GM12878 (cell line): ENCODE data around the gene PPARA. TPM values are rescaled to one million over a fixed set of nuclear protein-coding genes. Genes with fewer than 3 reads are reported as not detected.

ENCODE experiments used
- BCL11A ChIP-seq: IDR thresholded peaks from 2 replicates; pipeline ENCODE4 v1.6.1; 2011; ENCODE audit warnings: low read depth, low read length
- BMI1 ChIP-seq: fragments of 450-650 bp; IDR thresholded peaks from 2 replicates; pipeline ENCODE4 v1.6.1; 2016; ENCODE audit warnings: mild to moderate bottlenecking, moderate library complexity, borderline replicate concordance
- CEBPB ChIP-seq, 2 experiments: fragments of 150-350 bp in 1 of 2; IDR thresholded peaks; 2 replicates each; pipeline ENCODE4 v1.6.1; 2012 to 2014; ENCODE audit warnings: low read depth in 2 of 2, low read length in 2 of 2, borderline replicate concordance in 1 of 2, inconsistent platforms in 1 of 2
- CHD2 ChIP-seq: IDR thresholded peaks from 2 replicates; pipeline ENCODE4 v1.6.1; 2011; ENCODE audit warnings: low read depth, low read length, improper control_type of control experiment, borderline replicate concordance
- CHD4 ChIP-seq: fragments of 200-600 bp; sonication (generic); IDR thresholded peaks from 2 replicates; pipeline ENCODE4 v1.6.1; 2016; ENCODE audit warnings: mild to moderate bottlenecking
- CREB1 ChIP-seq: IDR thresholded peaks from 2 replicates; pipeline ENCODE4 v1.6.1; 2012; ENCODE audit warnings: low read depth, mild to moderate bottlenecking, inconsistent platforms
- CREM ChIP-seq: IDR thresholded peaks from 2 replicates; pipeline ENCODE4 v1.6.1; 2014; ENCODE audit warnings: antibody characterized with exemption, low read depth
- CTCF ChIP-seq, 3 experiments: IDR thresholded peaks in 2 of 3; conservative IDR thresholded peaks in 1 of 3; 2 replicates each; pipeline ENCODE4 v1.5.1; 2011; ENCODE audit warnings: low read depth in 3 of 3, low read length in 3 of 3, mild to moderate bottlenecking in 3 of 3, control low read depth in 2 of 3, moderate library complexity in 2 of 3, inconsistent platforms in 1 of 3, mixed read lengths in 1 of 3; ENCODE audit not compliant: control insufficient read depth in 2 of 3, insufficient read depth in 1 of 3; ENCODE audit errors: extremely low read depth in 1 of 3
- E2F4 ChIP-seq: IDR thresholded peaks from 2 replicates; pipeline ENCODE4 v1.6.1; 2012; ENCODE audit warnings: low read depth, low read length, improper control_type of control experiment
- E2F8 ChIP-seq: fragments of 450-650 bp; IDR thresholded peaks from 2 replicates; pipeline ENCODE4 v1.6.1; 2018; ENCODE audit warnings: mild to moderate bottlenecking, low read depth, moderate library complexity; ENCODE audit not compliant: partially characterized antibody
- HDAC6 ChIP-seq: fragments of 200-600 bp; sonication (generic); IDR thresholded peaks from one replicate; pipeline ENCODE4 v1.8.0; 2017; ENCODE audit warnings: antibody characterized with exemption; ENCODE audit not compliant: unreplicated experiment
- KAT2A ChIP-seq: conservative IDR thresholded peaks from 2 replicates; pipeline ENCODE4 v1.6.1; 2011; ENCODE audit warnings: low read depth, low read length; ENCODE audit not compliant: control insufficient read depth
- KLF5 ChIP-seq: fragments of 450-650 bp; IDR thresholded peaks from 2 replicates; pipeline ENCODE4 v1.6.1; 2014; ENCODE audit warnings: mild to moderate bottlenecking; ENCODE audit not compliant: partially characterized antibody
- LARP7 ChIP-seq: fragments of 450-650 bp; IDR thresholded peaks from 2 replicates; pipeline ENCODE4 v1.6.1; 2017; ENCODE audit warnings: mild to moderate bottlenecking
- MTA2 ChIP-seq: fragments of 450-650 bp; IDR thresholded peaks from 2 replicates; pipeline ENCODE4 v1.6.1; 2016; ENCODE audit warnings: low read depth, mild to moderate bottlenecking, moderate library complexity
- MYB ChIP-seq: fragments of 150-350 bp; IDR thresholded peaks from 2 replicates; pipeline ENCODE4 v1.6.1; 2014; ENCODE audit warnings: mild to moderate bottlenecking, low read depth, low read length, borderline replicate concordance
- NFYA ChIP-seq: IDR thresholded peaks from 2 replicates; pipeline ENCODE4 v1.6.1; 2011; ENCODE audit warnings: low read depth, mild to moderate bottlenecking, low read length, improper control_type of control experiment, borderline replicate concordance
- NR2C2 ChIP-seq: IDR thresholded peaks from 2 replicates; pipeline ENCODE4 v1.6.1; 2011; ENCODE audit warnings: borderline replicate concordance, low read depth; ENCODE audit not compliant: control insufficient read depth, insufficient read length
- RCOR1 ChIP-seq: conservative IDR thresholded peaks from 2 replicates; pipeline ENCODE4 v1.6.1; 2012; ENCODE audit warnings: low read depth, low read length, improper control_type of control experiment
- RELA ChIP-seq: fragments of 450-650 bp; IDR thresholded peaks from 2 replicates; pipeline ENCODE4 v1.8.0; 2014; ENCODE audit warnings: borderline replicate concordance; ENCODE audit not compliant: partially characterized antibody
- RUNX3 ChIP-seq: IDR thresholded peaks from 2 replicates; pipeline ENCODE4 v1.6.1; 2012; ENCODE audit warnings: low read length, inconsistent platforms
- STAT1 ChIP-seq: fragments of 450-650 bp; conservative IDR thresholded peaks from 2 replicates; pipeline ENCODE4 v1.6.1; 2014; ENCODE audit warnings: antibody characterized with exemption, mild to moderate bottlenecking
- TARDBP ChIP-seq: IDR thresholded peaks from 2 replicates; pipeline ENCODE4 v1.6.1; 2016; ENCODE audit warnings: borderline replicate concordance
- TCF12 ChIP-seq: IDR thresholded peaks from 2 replicates; pipeline ENCODE4 v1.6.1; 2011; ENCODE audit warnings: low read depth, mild to moderate bottlenecking, low read length
- WRNIP1 ChIP-seq: IDR thresholded peaks from 2 replicates; pipeline ENCODE4 v1.6.1; 2011; ENCODE audit warnings: low read depth, low read length, improper control_type of control experiment, borderline replicate concordance
- ZNF384 ChIP-seq: IDR thresholded peaks from 2 replicates; pipeline ENCODE4 v1.6.1; 2012; ENCODE audit warnings: low read depth, mild to moderate bottlenecking, low read length, improper control_type of control experiment, borderline replicate concordance
- ZSCAN29 ChIP-seq: fragments of 450-650 bp; IDR thresholded peaks from 2 replicates; pipeline ENCODE4 v1.6.1; 2017; ENCODE audit warnings: mild to moderate bottlenecking, moderate library complexity
- polyA plus RNA-seq, 11 experiments: library from polyadenylated mRNA; depleted of rRNA in 4 of 11; unstranded in 6 of 11; stranded (reverse) in 5 of 11; fragments of >200 nt; fragmentation: Nextera tagmentation in 4 of 11; fragmentation: Illumina TruSeq in 1 of 11; extraction: Ambion mirVana in 4 of 11; extraction: Trizol in 1 of 11; gene quantifications; 1 replicate in 1 of 11; 2 replicates in 10 of 11; pipeline versions ENCODE4 v1.2.1 to v1.2.3, GENCODE V29; 2011 to 2016; ENCODE audit warnings: inconsistent platforms in 2 of 11, missing spikeins in 2 of 11, low read depth in 1 of 11
- total RNA-seq, 4 experiments: library from RNA; depleted of rRNA in 3 of 4; stranded (reverse); fragments of >200 nt in 3 of 4; fragmentation: Illumina TruSeq in 1 of 4; extraction: Trizol in 1 of 4; gene quantifications; 2 replicates each; pipeline versions ENCODE4 v1.2.1 to v1.2.3, GENCODE V29; 2013 to 2021

Gene PPARA
- total and polyA plus RNA-seq, 10 of the 15 experiments (the other 5 are each of a cell fraction or from before 2014, with no cell fraction given): 0.72 to 10.4 (median 4.6) TPM

- TF ChIP-seq NR2C2 (no peak), MYB (no peak), ZSCAN29 (no peak), CTCF (IDR thresholded peaks at IDR 0.05 in 2 of 3, conservative IDR thresholded peaks at IDR 0.05 in 1 of 3; ENCODE audit: control insufficient read depth in 2 of 3, extremely low read depth in 1 of 3, insufficient read depth in 1 of 3, low read depth in 3 of 3, low read length in 3 of 3) (no peak), TARDBP (no peak), KAT2A (no peak), NFYA (no peak), CREM (no peak), STAT1 (no peak), CEBPB (IDR thresholded peaks at IDR 0.05; ENCODE audit: borderline replicate concordance in 1 of 2, low read depth in 2 of 2, low read length in 2 of 2) (no peak), RCOR1 (no peak), RUNX3 (no peak), CHD2 (0 out of 2 replicates have a peak, but pooled peaks have one; percentile 2), E2F4 (no peak), BCL11A (no peak), LARP7 (no peak), ZNF384 (no peak), WRNIP1 (no peak), CHD4 (no peak), E2F8 (no peak), RELA (no peak), CREB1 (no peak), TCF12 (no peak), HDAC6 (no peak), KLF5 (no peak), BMI1 (no peak), MTA2 (no peak)
- TF ChIP-seq, all 136 proteins: peak for 16
These were observed 20.8 kb upstream of the PPARA start (continued) for GRCh38 chr22:46129390-46130041.
